DND-41 (cell line): ENCODE data around the gene MDP1.
A peak's percentile ranks its signal among the peaks of the same experiment; 100 is the strongest.

Source experiments
- ATAC-seq: fragments of 200-7000 bp; cut with Tn5 transposase; 3 replicates; pipeline ENCODE4 v1.9.1; 2021; ENCODE audit warnings: low read depth; ENCODE audit not compliant: insufficient read depth
- DNase-seq: peaks from one replicate; pipeline ENCODE4 v3.0.0-alpha.2; 2020
- H2AFZ ChIP-seq: 2 replicates; pipeline ENCODE4 v1.6.0; 2012; ENCODE audit warnings: low read depth, low read length
- H3K27ac ChIP-seq: 2 replicates; pipeline ENCODE4 v1.5.1; 2012; ENCODE audit warnings: low read length, inconsistent platforms
- H3K27me3 ChIP-seq: fragments of 200-600 bp; sonication (generic); 2 replicates; pipeline ENCODE4 v1.6.0; 2012; ENCODE audit warnings: low read length, mild to moderate bottlenecking, inconsistent platforms; ENCODE audit not compliant: insufficient read depth, poor library complexity
- H3K36me3 ChIP-seq: 2 replicates; pipeline ENCODE4 v1.5.1; 2012; ENCODE audit warnings: low read length, inconsistent platforms; ENCODE audit not compliant: insufficient read depth
- H3K4me1 ChIP-seq: 2 replicates; pipeline ENCODE4 v1.5.1; 2012; ENCODE audit warnings: mild to moderate bottlenecking, low read length; ENCODE audit not compliant: insufficient read depth
- H3K4me2 ChIP-seq: 2 replicates; pipeline ENCODE4 v1.6.0; 2012; ENCODE audit warnings: mild to moderate bottlenecking, moderate library complexity, low read length, inconsistent platforms; ENCODE audit not compliant: insufficient read depth
- H3K4me3 ChIP-seq, 2 experiments: fragments of 200-600 bp in 1 of 2; shearing (Covaris generic) in 1 of 2; 2 replicates each; pipeline ENCODE4 v1.5.1; 2012 to 2016; ENCODE audit warnings: inconsistent platforms in 2 of 2, low read length in 2 of 2, mild to moderate bottlenecking in 2 of 2, low read depth in 1 of 2, moderate library complexity in 1 of 2
- H3K79me2 ChIP-seq: 2 replicates; pipeline ENCODE4 v1.6.0; 2012; ENCODE audit warnings: low read length, inconsistent platforms; ENCODE audit not compliant: insufficient read depth
- H3K9ac ChIP-seq: 2 replicates; pipeline ENCODE4 v1.6.0; 2012; ENCODE audit warnings: low read depth, mild to moderate bottlenecking, inconsistent platforms, low read length, moderate library complexity
- H3K9me3 ChIP-seq: 2 replicates; pipeline ENCODE4 v1.5.1; 2012; ENCODE audit warnings: low read length, moderate library complexity, mild to moderate bottlenecking, inconsistent platforms; ENCODE audit not compliant: insufficient read depth, severe bottlenecking
- H4K20me1 ChIP-seq: 2 replicates; pipeline ENCODE4 v1.6.0; 2012; ENCODE audit warnings: low read length; ENCODE audit not compliant: insufficient read depth
- CTCF ChIP-seq: IDR thresholded peaks from 2 replicates; pipeline ENCODE4 v1.5.1; 2012; ENCODE audit warnings: borderline replicate concordance, low read length, moderate library complexity, mild to moderate bottlenecking; ENCODE audit not compliant: poor library complexity, severe bottlenecking; ENCODE audit errors: extremely low read depth
- EZH2 ChIP-seq: IDR thresholded peaks from 3 replicates; pipeline ENCODE4 v1.6.1; 2012; ENCODE audit warnings: borderline replicate concordance, low read depth, mild to moderate bottlenecking, moderate library complexity, low read length, inconsistent platforms; ENCODE audit not compliant: severe bottlenecking

MDP1 gene

GRCh38 chr14:24195186-24196070 is 20.4 kb downstream of the MDP1 start, which contains the start of gene TM9SF1:
Gene TM9SF1 (minus strand): TSS chr14:24195441. CDS start chr14:24195019, 422 bp downstream.
- DNase-seq, result peak; percentile 92
- H3K9me3 ChIP-seq, result no peaks in the 10 kb centered on the region
- peak within 1 kb of the TSS; percentile 96 for H2AFZ ChIP-seq
- H3K4me3 ChIP-seq, result peak within 1 kb of the TSS; percentile 57 to 68
- no peaks in the 10 kb centered on the region for H4K20me1 ChIP-seq
- H3K4me1 ChIP-seq, result peaks cover 44% of the 10 kb centered on the region
- no peaks in the 10 kb centered on the region for H3K27me3 ChIP-seq
- peaks cover 48% of the 10 kb centered on the region for H3K79me2 ChIP-seq
- peak; percentile 94 for ATAC-seq
- peak within 1 kb of the TSS; percentile 92 for H3K27ac ChIP-seq
- no peak for TF ChIP-seq EZH2
- no peak for TF ChIP-seq CTCF
- H3K4me2 ChIP-seq, result peak within 1 kb of the TSS; percentile 69
- H3K9ac ChIP-seq, result peak within 1 kb of the TSS; percentile 96
- peaks cover 28% of the 10 kb centered on the region for H3K36me3 ChIP-seq

- peaks cover 48% of the 10 kb centered on the region for H3K79me2 ChIP-seq
- H3K4me3 ChIP-seq, result peak overlapping the region; percentile 57 to 68; a peak in 3 of 4 replicates
- no peaks in the 10 kb centered on the region for H3K27me3 ChIP-seq
- no peak for TF ChIP-seq CTCF
- peak overlapping the region; percentile 69 for H3K4me2 ChIP-seq
- H3K9ac ChIP-seq, result peak overlapping the region; percentile 96
- no peak for DNase-seq
- H3K9me3 ChIP-seq, result no peaks in the 10 kb centered on the region
- no peaks in the 10 kb centered on the region for H4K20me1 ChIP-seq
- peaks cover 29% of the 10 kb centered on the region for H3K36me3 ChIP-seq
- H3K27ac ChIP-seq, result peak overlapping the region; percentile 92
- ATAC-seq, result no peak
- peaks cover 50% of the 10 kb centered on the region for H3K4me1 ChIP-seq
- H2AFZ ChIP-seq, result peak overlapping the region; percentile 96
Observed at GRCh38 chr14:24194873-24195185, 21.0 kb downstream of the MDP1 start.

GRCh38 chr14:24194186-24194872 is 21.5 kb downstream of the MDP1 start:
- Histone ChIP-seq H3K4me1 (peaks cover 55% of the 10 kb centered on the region), H3K27ac (peak overlapping the region; percentile 92), H3K27me3 (no peaks in the 10 kb centered on the region), H3K36me3 (peaks cover 26% of the 10 kb centered on the region), H3K4me2 (peak overlapping the region; percentile 69), H3K79me2 (peaks cover 48% of the 10 kb centered on the region), H2AFZ (peak overlapping the region; percentile 96), H3K9ac (peak overlapping the region; percentile 96), H4K20me1 (no peaks in the 10 kb centered on the region), H3K4me3 (peak overlapping the region; percentile 57 to 68; a peak in 3 of 4 replicates), H3K9me3 (no peaks in the 10 kb centered on the region)
- TF ChIP-seq EZH2 (no peak), CTCF (no peak)
- DNase-seq (no peak), ATAC-seq (no peak)
